Transverse colon (tissue), 3 donors: ENCODE measurements around the gene FAM162A.

Experiments used
- POLR2A ChIP-seq: fragments of 450-650 bp; IDR thresholded peaks from one replicate; pipeline ENCODE4 v1.6.1; 2016; ENCODE audit warnings: antibody characterized with exemption, mild to moderate bottlenecking, moderate library complexity
- TF ChIP-seq, protein P1 (sequence below), 5 experiments: fragments of 200-600 bp in 3 of 5; fragments of 450-650 bp in 2 of 5; sonication (generic) in 3 of 5; IDR thresholded peaks; 1 replicate in 2 of 5; 2 replicates in 3 of 5; pipeline ENCODE4 v1.5.1; 2016 to 2017; ENCODE audit warnings: antibody characterized with exemption in 5 of 5, inconsistent platforms in 3 of 5, mild to moderate bottlenecking in 2 of 5, moderate library complexity in 1 of 5

DNA sequence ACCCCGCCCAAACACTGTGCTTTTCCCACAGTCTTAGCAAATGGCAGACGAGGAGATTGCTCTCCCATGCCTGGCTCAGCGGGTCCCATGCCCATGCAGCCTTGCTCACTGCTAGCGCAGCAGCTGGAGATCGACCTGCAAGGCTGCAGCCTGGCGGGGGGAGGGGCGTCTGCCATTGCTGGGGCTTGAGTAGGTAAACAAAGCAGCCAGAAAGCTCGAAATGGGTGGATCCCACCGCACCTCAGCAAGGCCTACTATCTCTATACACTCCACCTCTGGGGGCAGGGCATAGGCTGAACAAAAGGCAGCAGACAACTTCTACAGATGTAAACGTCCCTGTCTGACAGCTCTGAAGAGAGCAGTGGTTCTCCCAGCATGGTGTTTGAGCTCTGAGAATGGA lies 59.1 kb downstream of the FAM162A start:
- TF ChIP-seq, protein P1, sequence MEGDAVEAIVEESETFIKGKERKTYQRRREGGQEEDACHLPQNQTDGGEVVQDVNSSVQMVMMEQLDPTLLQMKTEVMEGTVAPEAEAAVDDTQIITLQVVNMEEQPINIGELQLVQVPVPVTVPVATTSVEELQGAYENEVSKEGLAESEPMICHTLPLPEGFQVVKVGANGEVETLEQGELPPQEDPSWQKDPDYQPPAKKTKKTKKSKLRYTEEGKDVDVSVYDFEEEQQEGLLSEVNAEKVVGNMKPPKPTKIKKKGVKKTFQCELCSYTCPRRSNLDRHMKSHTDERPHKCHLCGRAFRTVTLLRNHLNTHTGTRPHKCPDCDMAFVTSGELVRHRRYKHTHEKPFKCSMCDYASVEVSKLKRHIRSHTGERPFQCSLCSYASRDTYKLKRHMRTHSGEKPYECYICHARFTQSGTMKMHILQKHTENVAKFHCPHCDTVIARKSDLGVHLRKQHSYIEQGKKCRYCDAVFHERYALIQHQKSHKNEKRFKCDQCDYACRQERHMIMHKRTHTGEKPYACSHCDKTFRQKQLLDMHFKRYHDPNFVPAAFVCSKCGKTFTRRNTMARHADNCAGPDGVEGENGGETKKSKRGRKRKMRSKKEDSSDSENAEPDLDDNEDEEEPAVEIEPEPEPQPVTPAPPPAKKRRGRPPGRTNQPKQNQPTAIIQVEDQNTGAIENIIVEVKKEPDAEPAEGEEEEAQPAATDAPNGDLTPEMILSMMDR (IDR thresholded peaks at IDR 0.05): no peak
- no peak for TF ChIP-seq POLR2A
